Stomach (tissue), 19 donors: Measurements from ENCODE around the gene TRMT6. TPM values are rescaled to one million over a fixed set of nuclear protein-coding genes. Genes with fewer than 3 reads are reported as not detected.

Experiments used
- DNase-seq, 2 donors: peaks; one replicate each; pipeline versions ENCODE4 v3.0.0 to v3.0.0-alpha.2; 2013 to 2019
- H3K27ac ChIP-seq, 5 donors: fragments of 200-600 bp in 4 of 5; sonication (generic) in 4 of 5; one replicate each; pipeline ENCODE4 v1.5.1; 2013 to 2019; ENCODE audit warnings: mild to moderate bottlenecking in 1 of 5, moderate library complexity in 1 of 5
- H3K27me3 ChIP-seq, 3 donors: fragments of 200-600 bp; sonication (generic); one replicate each; pipeline ENCODE4 v1.5.1; 2017 to 2019; ENCODE audit warnings: mixed run types in 1 of 3
- H3K36me3 ChIP-seq, 4 donors: fragments of 200-600 bp; sonication (generic); 1 replicate in 3 of 4; 2 replicates in 1 of 4; pipeline ENCODE4 v1.5.1; 2016 to 2019
- H3K4me1 ChIP-seq, 4 donors: fragments of 200-600 bp; sonication (generic); one replicate each; pipeline ENCODE4 v1.5.1; 2016 to 2019
- H3K4me3 ChIP-seq, 4 donors: fragments of 200-600 bp; sonication (generic) in 3 of 4; one replicate each; pipeline ENCODE4 v1.5.1; 2016 to 2019; ENCODE audit warnings: mild to moderate bottlenecking in 1 of 4
- H3K9me3 ChIP-seq, 4 donors: fragments of 200-600 bp; sonication (generic); one replicate each; pipeline ENCODE4 v1.5.1; 2016 to 2019
- EP300 ChIP-seq: sonication (generic); formaldehyde crosslinking; IDR thresholded peaks from one replicate; pipeline ENCODE4 v1.6.1; 2017; ENCODE audit warnings: antibody characterized with exemption
- POLR2A ChIP-seq, 4 donors: fragments of 450-650 bp; IDR thresholded peaks; one replicate each; pipeline ENCODE4 v1.6.1; 2016; ENCODE audit warnings: antibody characterized with exemption in 4 of 4, control low read depth in 2 of 4, mild to moderate bottlenecking in 1 of 4, moderate library complexity in 1 of 4
- POLR2AphosphoS5 ChIP-seq, 3 donors: sonication (generic); formaldehyde crosslinking; IDR thresholded peaks; one replicate each; pipeline ENCODE4 v1.6.1; 2016; ENCODE audit warnings: antibody characterized with exemption in 3 of 3
- WGBS, 5 donors: extraction: QIAGEN DNeasy Blood & Tissue Kit in 3 of 5; methylation state at CpG; one replicate each; pipeline versions ENCODE4 v1.1.5 to v1.1.7; 2013 to 2018; 5-methylcytosine and 5-hydroxymethylcytosine counted together
- intact Hi-C: fragments of 100-400 bp; cut with DNase I; formaldehyde crosslinking; loops from one replicate; pipeline ENCODE4 v1.15.1; 2023; ENCODE audit warnings: low total_unique reads
- long read RNA-seq, 10 donors: transcript quantifications; one replicate each; lab custom pipeline, GENCODE V29; 2026
- polyA plus RNA-seq, 3 donors: library from polyadenylated mRNA; stranded (reverse); fragments of 200-250 nt; gene quantifications; one replicate each; pipeline ENCODE4 v1.2.3, GENCODE V29; 2013
- total RNA-seq, 5 donors: library from RNA; depleted of rRNA; stranded (reverse); fragments of >200 nt; gene quantifications; one replicate each; pipeline versions ENCODE4 v1.1.0 to v1.2.3, GENCODE V29; 2014 to 2016
- TF ChIP-seq, protein P1 (sequence below), 7 experiments: fragments of 450-650 bp in 4 of 7; fragments of 200-600 bp in 3 of 7; sonication (generic) in 3 of 7; IDR thresholded peaks; one replicate each; pipeline ENCODE4 v1.5.1; 2016 to 2019; ENCODE audit warnings: antibody characterized with exemption in 7 of 7, control low read depth in 2 of 7, mild to moderate bottlenecking in 1 of 7
- donor health status: healthy with polysubstance abuse.
- donor health status: Bipolar disorder and iron deficiency.
- donor health status: healthy.

Gene TRMT6, protein sequence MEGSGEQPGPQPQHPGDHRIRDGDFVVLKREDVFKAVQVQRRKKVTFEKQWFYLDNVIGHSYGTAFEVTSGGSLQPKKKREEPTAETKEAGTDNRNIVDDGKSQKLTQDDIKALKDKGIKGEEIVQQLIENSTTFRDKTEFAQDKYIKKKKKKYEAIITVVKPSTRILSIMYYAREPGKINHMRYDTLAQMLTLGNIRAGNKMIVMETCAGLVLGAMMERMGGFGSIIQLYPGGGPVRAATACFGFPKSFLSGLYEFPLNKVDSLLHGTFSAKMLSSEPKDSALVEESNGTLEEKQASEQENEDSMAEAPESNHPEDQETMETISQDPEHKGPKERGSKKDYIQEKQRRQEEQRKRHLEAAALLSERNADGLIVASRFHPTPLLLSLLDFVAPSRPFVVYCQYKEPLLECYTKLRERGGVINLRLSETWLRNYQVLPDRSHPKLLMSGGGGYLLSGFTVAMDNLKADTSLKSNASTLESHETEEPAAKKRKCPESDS
- 10 to 100 TPM in 2 of 5 donors, 1 to 10 TPM in 3; 2.9 to 10.9 (median 8.3) TPM for total RNA-seq
- 1 to 10 TPM; 6.2 to 8.4 (median 7.0) TPM for polyA plus RNA-seq
- long read RNA-seq, donor 1, result 0 reads
- long read RNA-seq, donor 2, partial matches to known transcripts, result 0 of 3 reads
- long read RNA-seq, donor 2, other reads (novel, unspliced or antisense), result 0 of 3 reads
- long read RNA-seq, donor 3, partial matches to known transcripts, result 0 of 1 reads
- long read RNA-seq, donor 3, other reads (novel, unspliced or antisense), result 0 of 1 reads
- long read RNA-seq, donor 4, result 0 reads
- long read RNA-seq, donor 5, partial matches to known transcripts, result 0 of 1 reads
- long read RNA-seq, donor 5, other reads (novel, unspliced or antisense), result 0 of 1 reads
- long read RNA-seq, donor 6, partial matches to known transcripts, result 6 of 8 reads
- long read RNA-seq, donor 6, other reads (novel, unspliced or antisense), result 0 of 8 reads
- long read RNA-seq, donor 7, partial matches to known transcripts, result 0 of 1 reads
- long read RNA-seq, donor 7, other reads (novel, unspliced or antisense), result 0 of 1 reads
- long read RNA-seq, donor 8, result 0 reads
- long read RNA-seq, donor 9, partial matches to known transcripts, result 0 of 2 reads
- long read RNA-seq, donor 9, other reads (novel, unspliced or antisense), result 0 of 2 reads
- long read RNA-seq, donor 10, result 0 reads

DNA sequence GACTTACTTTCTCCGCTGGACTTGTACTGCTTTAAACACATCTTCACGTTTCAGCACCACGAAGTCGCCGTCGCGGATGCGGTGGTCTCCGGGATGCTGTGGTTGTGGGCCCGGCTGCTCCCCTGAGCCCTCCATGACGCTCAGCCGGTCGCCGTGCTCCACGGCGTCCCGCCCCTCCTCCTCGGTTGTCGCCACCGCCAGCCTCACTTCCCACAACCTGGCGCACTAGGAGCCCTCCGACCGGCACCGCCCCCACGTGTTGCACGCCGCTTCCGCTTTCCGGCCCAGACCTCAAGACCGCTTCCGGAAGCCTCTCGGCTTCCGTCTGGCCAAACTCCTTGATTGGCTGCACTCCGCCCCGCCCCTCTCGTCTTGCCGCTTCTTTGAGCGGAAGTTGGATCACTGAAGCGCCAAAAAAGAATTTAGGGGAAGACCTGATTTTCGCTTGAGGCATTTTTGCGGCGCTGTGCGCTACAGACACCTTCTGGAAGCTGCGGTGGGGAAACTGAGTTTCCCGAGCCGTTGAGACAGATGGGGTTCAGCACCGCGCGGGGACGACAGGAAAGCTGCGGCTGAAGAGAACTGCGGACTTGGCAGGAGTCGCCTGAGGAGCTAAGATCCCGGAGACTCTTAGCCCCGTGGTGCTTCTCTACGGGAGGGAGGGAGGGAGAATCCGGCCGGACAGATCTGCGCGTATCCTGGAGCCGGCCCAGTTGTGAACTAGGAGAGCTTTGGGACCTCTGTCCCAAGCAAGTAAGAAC, at the start of gene TRMT6, which contains the start of gene MCM8:
TRMT6 (minus strand) TSS at position 263 of the 761 bp plus-strand sequence; CDS start at position 135, 128 bp downstream.
MCM8 (plus strand) TSS at position 382 of the 761 bp plus-strand sequence. CDS start 1,364 bp downstream, outside the sequence.
- H3K36me3 ChIP-seq, result peaks cover 0 to 54% (median 43%) of the 10 kb centered on the region in 4 donors
- no peaks in the 10 kb centered on the region for H3K9me3 ChIP-seq
- peak within 1 kb of the TSS; percentile 78 to 91 (median 79) for H3K4me3 ChIP-seq
- peaks cover 12 to 42% (median 24%) of the 10 kb centered on the region in 4 donors for H3K4me1 ChIP-seq
- peak within 1 kb of the TSS; percentile 49 to 87 (median 82) for H3K27ac ChIP-seq
- peak; percentile 96 to 98 for DNase-seq
- peak; percentile 78 to 96 (median 86) for TF ChIP-seq POLR2AphosphoS5 (IDR thresholded peaks at IDR 0.05)
- no peak for TF ChIP-seq POLR2A (IDR thresholded peaks at IDR 0.05)
- TF ChIP-seq EP300, result no peak
- WGBS, 5 donors, result 0 to 1% (median 0%) methylated on average over 45 to 61 of the region's 61 CpGs
- H3K27me3 ChIP-seq, result no peaks in the 10 kb centered on the region
- intact Hi-C loops, result no loop called here

DNA sequence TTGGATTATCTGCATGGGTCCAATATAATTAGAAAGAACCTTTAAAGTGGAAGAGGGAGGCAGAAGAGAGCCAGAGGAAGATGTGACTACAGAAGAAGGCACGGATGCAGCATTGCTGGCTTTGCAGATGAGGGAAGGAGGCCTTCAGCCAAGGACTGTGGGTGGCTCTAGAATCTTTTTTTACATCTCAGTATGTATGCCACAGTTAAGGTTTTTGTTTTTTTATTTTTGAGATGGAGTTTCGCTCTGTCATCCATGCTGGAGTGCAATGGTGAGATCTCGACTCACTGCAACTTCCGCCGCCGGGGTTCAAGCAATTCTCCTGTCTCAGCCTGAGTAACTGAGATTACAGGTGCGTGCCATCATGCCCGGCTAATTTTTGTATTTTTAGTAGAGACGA, 49.5 kb upstream of the TRMT6 start:
- Histone ChIP-seq H3K27ac (no peak overlapping the region), H3K4me1 (peaks cover 0 to 5% (median 2%) of the 10 kb centered on the region in 4 donors), H3K36me3 (peaks cover 0 to 21% (median 11%) of the 10 kb centered on the region in 4 donors), H3K9me3 (no peaks in the 10 kb centered on the region), H3K4me3 (no peak overlapping the region), H3K27me3 (no peaks in the 10 kb centered on the region)
- intact Hi-C loops, result no loop called here
- WGBS, 5 donors, result 95 to 97% (median 96%) methylated on average over 9 of the region's 9 CpGs
- TF ChIP-seq POLR2AphosphoS5 (IDR thresholded peaks at IDR 0.05) (no peak), EP300 (no peak), POLR2A (IDR thresholded peaks at IDR 0.05) (no peak)
- TF ChIP-seq, protein P1, sequence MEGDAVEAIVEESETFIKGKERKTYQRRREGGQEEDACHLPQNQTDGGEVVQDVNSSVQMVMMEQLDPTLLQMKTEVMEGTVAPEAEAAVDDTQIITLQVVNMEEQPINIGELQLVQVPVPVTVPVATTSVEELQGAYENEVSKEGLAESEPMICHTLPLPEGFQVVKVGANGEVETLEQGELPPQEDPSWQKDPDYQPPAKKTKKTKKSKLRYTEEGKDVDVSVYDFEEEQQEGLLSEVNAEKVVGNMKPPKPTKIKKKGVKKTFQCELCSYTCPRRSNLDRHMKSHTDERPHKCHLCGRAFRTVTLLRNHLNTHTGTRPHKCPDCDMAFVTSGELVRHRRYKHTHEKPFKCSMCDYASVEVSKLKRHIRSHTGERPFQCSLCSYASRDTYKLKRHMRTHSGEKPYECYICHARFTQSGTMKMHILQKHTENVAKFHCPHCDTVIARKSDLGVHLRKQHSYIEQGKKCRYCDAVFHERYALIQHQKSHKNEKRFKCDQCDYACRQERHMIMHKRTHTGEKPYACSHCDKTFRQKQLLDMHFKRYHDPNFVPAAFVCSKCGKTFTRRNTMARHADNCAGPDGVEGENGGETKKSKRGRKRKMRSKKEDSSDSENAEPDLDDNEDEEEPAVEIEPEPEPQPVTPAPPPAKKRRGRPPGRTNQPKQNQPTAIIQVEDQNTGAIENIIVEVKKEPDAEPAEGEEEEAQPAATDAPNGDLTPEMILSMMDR (IDR thresholded peaks at IDR 0.05), result no peak
- no peak for DNase-seq

DNA sequence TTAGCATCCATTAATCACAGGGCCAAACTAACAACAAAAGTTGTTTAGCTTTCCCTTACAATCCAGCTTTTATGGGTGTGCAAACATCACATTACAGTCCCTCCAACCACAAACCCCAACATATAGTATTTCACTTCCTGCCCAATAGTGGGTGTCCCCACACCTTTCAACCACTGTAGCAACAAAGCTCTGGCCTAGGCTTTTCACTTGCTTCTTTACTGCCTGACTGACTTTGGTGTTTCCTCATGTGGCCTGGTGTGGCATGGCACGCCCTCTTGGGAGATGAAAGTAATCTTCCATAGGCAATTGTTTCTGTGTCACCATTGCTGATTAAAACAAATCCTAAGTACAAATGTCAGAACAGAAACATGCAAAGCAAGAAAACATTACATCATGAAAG, 46.4 kb upstream of the TRMT6 start:
- peak in 1 of 2 donors; percentile 64 for DNase-seq
- peaks cover 0 to 3% (median 0%) of the 10 kb centered on the region in 4 donors for H3K4me1 ChIP-seq
- TF ChIP-seq, protein P1 (IDR thresholded peaks at IDR 0.05), result no peak
- no peak for TF ChIP-seq POLR2A (IDR thresholded peaks at IDR 0.05)
- no peak for TF ChIP-seq EP300
- TF ChIP-seq POLR2AphosphoS5 (IDR thresholded peaks at IDR 0.05), result no peak

More for the DNA sequence above, 46.4 kb upstream of the TRMT6 start:
- no peak overlapping the region for H3K4me3 ChIP-seq
- H3K27me3 ChIP-seq, result no peaks in the 10 kb centered on the region
- peaks cover 0 to 35% (median 19%) of the 10 kb centered on the region in 4 donors for H3K36me3 ChIP-seq
- WGBS, 5 donors, result 57 to 74% (median 67%) methylated on average over 1 of the region's 1 CpG
- intact Hi-C loops, result no loop called here
- H3K9me3 ChIP-seq, result no peaks in the 10 kb centered on the region
- H3K27ac ChIP-seq, result no peak overlapping the region
